ENCODE measurements around the gene CD180.
A peak's percentile ranks its signal among the peaks of the same experiment; 100 is the strongest.

DNA sequence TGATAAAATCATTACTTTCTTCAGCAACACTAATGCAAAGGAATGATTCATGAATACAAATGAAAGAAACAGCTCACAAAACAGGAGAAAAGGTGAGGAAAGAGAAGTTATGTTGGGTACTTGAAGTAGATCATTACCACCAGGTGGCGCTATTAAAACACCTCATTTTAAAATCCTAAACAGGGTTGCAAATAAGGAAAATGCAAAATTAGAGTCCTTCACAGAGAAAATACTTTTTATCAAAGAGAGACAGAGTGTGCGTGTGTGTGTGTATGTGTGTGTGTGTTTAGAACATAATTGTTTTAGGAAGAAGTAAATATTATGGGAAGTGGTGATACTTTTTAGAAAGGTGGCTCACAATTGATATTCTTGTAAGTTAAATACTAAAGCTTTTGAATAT, 49.5 kb upstream of the CD180 start:
- TF ChIP-seq POLR2A (IDR thresholded peaks at IDR 0.05; ENCODE audit: low read depth, low read length), result no peak
- TF ChIP-seq MYC (IDR thresholded peaks at IDR 0.05; ENCODE audit: low read depth, low read length), result no peak
- TF ChIP-seq, protein P1, sequence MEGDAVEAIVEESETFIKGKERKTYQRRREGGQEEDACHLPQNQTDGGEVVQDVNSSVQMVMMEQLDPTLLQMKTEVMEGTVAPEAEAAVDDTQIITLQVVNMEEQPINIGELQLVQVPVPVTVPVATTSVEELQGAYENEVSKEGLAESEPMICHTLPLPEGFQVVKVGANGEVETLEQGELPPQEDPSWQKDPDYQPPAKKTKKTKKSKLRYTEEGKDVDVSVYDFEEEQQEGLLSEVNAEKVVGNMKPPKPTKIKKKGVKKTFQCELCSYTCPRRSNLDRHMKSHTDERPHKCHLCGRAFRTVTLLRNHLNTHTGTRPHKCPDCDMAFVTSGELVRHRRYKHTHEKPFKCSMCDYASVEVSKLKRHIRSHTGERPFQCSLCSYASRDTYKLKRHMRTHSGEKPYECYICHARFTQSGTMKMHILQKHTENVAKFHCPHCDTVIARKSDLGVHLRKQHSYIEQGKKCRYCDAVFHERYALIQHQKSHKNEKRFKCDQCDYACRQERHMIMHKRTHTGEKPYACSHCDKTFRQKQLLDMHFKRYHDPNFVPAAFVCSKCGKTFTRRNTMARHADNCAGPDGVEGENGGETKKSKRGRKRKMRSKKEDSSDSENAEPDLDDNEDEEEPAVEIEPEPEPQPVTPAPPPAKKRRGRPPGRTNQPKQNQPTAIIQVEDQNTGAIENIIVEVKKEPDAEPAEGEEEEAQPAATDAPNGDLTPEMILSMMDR (IDR thresholded peaks at IDR 0.05; ENCODE audit: extremely low read depth in 1 of 2, insufficient read depth in 1 of 2, low read depth in 1 of 2, low read length in 2 of 2), result peak; percentile 34 to 35
- TF ChIP-seq EZH2 (IDR thresholded peaks at IDR 0.05; ENCODE audit: borderline replicate concordance, low read depth, low read length, severe bottlenecking), result no peak
- no peak for TF ChIP-seq GATA2 (IDR thresholded peaks at IDR 0.05; ENCODE audit: insufficient read depth, insufficient read length, low read depth, low read length)
- no peak for TF ChIP-seq POLR2AphosphoS5 (IDR thresholded peaks at IDR 0.05; ENCODE audit: insufficient read depth, low read depth, low read length)
- TF ChIP-seq, protein P2, sequence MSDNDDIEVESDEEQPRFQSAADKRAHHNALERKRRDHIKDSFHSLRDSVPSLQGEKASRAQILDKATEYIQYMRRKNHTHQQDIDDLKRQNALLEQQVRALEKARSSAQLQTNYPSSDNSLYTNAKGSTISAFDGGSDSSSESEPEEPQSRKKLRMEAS (IDR thresholded peaks at IDR 0.05; ENCODE audit: insufficient read depth, insufficient read length), result no peak
- TF ChIP-seq JUN (IDR thresholded peaks at IDR 0.05; ENCODE audit: borderline replicate concordance, insufficient read depth, insufficient read length, low read depth), result no peak
- TF ChIP-seq FOS (IDR thresholded peaks at IDR 0.05; ENCODE audit: borderline replicate concordance, insufficient read depth, low read length), result no peak
